Adrenal gland (tissue), 5 donors: ENCODE data around the gene ME2.

Experiments
- POLR2A ChIP-seq, 2 donors: fragments of 450-650 bp; IDR thresholded peaks; one replicate each; pipeline ENCODE4 v1.6.1; 2017; ENCODE audit warnings: antibody characterized with exemption in 2 of 2, mild to moderate bottlenecking in 2 of 2, moderate library complexity in 1 of 2
- TF ChIP-seq, protein P1 (sequence below), 6 experiments: fragments of 450-650 bp in 4 of 6; fragments of 200-600 bp in 2 of 6; sonication (generic) in 1 of 6; IDR thresholded peaks; 1 replicate in 5 of 6; 2 replicates in 1 of 6; pipeline versions ENCODE4 v1.5.1 to v1.8.0; 2016 to 2021; ENCODE audit warnings: antibody characterized with exemption in 6 of 6, mild to moderate bottlenecking in 2 of 6, moderate library complexity in 1 of 6
- donor health status: DM: no; HTN: no; CAD: no.

DNA sequence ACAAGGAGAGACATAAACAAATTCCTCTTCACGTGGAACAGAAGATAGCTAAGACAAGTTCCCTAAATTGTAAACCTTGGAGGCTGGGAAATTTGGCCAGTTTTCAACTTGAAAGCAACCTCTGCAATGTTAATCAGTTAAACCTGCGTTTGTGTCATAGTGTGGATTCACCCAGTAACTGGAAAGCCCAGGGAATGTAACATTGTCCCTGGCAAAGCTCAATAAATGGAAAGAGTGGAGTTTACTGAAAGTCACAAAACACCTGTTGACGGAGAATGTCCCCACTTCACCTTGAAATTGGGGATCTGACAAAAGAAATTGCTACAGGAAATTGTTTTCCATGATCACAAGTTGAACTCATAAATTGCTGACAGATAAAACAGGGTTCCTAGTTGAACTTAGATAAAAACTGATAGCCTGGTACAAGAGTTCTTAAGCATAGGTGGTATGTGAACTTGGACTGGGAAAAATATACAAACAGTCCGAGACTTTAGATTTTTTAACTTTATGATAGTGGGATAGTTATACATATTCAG, 15.0 kb upstream of the ME2 start:
- TF ChIP-seq, protein P1, sequence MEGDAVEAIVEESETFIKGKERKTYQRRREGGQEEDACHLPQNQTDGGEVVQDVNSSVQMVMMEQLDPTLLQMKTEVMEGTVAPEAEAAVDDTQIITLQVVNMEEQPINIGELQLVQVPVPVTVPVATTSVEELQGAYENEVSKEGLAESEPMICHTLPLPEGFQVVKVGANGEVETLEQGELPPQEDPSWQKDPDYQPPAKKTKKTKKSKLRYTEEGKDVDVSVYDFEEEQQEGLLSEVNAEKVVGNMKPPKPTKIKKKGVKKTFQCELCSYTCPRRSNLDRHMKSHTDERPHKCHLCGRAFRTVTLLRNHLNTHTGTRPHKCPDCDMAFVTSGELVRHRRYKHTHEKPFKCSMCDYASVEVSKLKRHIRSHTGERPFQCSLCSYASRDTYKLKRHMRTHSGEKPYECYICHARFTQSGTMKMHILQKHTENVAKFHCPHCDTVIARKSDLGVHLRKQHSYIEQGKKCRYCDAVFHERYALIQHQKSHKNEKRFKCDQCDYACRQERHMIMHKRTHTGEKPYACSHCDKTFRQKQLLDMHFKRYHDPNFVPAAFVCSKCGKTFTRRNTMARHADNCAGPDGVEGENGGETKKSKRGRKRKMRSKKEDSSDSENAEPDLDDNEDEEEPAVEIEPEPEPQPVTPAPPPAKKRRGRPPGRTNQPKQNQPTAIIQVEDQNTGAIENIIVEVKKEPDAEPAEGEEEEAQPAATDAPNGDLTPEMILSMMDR (IDR thresholded peaks at IDR 0.05): no peak
- TF ChIP-seq POLR2A (IDR thresholded peaks at IDR 0.05): no peak
